Measurements from ENCODE around the gene NASP. TPM values are rescaled to one million over a fixed set of nuclear protein-coding genes. Genes with fewer than 3 reads are reported as not detected.

NASP gene
- total and polyA plus RNA-seq, 2 of the 13 experiments (the other 11 are each of a cell fraction or from before 2014, with no cell fraction given) = 132 to 256 TPM

DNA sequence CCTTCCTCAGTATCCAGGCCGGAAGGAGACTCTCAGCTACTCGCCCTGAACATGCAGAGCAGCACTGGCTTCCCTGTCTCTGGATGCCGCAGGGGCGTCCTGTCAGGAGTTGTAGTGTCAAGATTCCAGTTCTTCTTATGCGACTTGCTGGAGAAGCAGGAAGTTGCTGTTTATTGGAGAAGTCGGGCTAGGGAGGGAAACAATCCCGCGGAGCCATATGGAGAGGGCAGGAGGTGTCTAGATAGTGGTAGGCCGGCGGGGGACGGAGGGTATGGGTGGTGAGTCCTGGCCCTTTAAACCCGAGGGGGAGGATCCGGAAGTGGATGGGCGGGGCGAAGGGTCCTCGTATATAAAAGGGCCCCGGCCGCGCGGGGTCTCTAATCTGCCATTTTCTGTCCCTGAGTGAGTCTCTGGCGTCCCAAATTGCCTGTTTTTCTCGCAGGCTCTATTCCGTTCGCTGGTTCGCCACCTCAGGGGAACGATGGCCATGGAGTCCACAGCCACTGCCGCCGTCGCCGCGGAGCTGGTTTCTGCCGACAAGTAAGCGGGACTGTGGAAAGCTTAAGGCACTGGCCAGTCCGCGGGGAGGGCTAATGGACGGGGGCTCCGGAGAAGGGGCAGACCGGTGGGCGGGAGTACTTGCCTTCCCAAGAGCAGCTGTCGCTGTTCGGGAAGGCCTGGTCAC, at the start of gene NASP (continued):
- TF ChIP-seq, protein P1, sequence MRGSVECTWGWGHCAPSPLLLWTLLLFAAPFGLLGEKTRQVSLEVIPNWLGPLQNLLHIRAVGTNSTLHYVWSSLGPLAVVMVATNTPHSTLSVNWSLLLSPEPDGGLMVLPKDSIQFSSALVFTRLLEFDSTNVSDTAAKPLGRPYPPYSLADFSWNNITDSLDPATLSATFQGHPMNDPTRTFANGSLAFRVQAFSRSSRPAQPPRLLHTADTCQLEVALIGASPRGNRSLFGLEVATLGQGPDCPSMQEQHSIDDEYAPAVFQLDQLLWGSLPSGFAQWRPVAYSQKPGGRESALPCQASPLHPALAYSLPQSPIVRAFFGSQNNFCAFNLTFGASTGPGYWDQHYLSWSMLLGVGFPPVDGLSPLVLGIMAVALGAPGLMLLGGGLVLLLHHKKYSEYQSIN (CRISPR knock-in tag; IDR thresholded peaks at IDR 0.05; ENCODE audit: borderline replicate concordance) = no peak
- TF ChIP-seq, protein P2, sequence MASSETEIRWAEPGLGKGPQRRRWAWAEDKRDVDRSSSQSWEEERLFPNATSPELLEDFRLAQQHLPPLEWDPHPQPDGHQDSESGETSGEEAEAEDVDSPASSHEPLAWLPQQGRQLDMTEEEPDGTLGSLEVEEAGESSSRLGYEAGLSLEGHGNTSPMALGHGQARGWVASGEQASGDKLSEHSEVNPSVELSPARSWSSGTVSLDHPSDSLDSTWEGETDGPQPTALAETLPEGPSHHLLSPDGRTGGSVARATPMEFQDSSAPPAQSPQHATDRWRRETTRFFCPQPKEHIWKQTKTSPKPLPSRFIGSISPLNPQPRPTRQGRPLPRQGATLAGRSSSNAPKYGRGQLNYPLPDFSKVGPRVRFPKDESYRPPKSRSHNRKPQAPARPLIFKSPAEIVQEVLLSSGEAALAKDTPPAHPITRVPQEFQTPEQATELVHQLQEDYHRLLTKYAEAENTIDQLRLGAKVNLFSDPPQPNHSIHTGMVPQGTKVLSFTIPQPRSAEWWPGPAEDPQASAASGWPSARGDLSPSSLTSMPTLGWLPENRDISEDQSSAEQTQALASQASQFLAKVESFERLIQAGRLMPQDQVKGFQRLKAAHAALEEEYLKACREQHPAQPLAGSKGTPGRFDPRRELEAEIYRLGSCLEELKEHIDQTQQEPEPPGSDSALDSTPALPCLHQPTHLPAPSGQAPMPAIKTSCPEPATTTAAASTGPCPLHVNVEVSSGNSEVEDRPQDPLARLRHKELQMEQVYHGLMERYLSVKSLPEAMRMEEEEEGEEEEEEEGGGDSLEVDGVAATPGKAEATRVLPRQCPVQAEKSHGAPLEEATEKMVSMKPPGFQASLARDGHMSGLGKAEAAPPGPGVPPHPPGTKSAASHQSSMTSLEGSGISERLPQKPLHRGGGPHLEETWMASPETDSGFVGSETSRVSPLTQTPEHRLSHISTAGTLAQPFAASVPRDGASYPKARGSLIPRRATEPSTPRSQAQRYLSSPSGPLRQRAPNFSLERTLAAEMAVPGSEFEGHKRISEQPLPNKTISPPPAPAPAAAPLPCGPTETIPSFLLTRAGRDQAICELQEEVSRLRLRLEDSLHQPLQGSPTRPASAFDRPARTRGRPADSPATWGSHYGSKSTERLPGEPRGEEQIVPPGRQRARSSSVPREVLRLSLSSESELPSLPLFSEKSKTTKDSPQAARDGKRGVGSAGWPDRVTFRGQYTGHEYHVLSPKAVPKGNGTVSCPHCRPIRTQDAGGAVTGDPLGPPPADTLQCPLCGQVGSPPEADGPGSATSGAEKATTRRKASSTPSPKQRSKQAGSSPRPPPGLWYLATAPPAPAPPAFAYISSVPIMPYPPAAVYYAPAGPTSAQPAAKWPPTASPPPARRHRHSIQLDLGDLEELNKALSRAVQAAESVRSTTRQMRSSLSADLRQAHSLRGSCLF (CRISPR knock-in tag; IDR thresholded peaks at IDR 0.05; ENCODE audit: borderline replicate concordance) = no peak
- TF ChIP-seq, protein P3, sequence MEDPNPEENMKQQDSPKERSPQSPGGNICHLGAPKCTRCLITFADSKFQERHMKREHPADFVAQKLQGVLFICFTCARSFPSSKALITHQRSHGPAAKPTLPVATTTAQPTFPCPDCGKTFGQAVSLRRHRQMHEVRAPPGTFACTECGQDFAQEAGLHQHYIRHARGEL (CRISPR knock-in tag; IDR thresholded peaks at IDR 0.05) = peak; percentile 16; the same call in 1 of the 2 replicates
- TF ChIP-seq, protein P4, sequence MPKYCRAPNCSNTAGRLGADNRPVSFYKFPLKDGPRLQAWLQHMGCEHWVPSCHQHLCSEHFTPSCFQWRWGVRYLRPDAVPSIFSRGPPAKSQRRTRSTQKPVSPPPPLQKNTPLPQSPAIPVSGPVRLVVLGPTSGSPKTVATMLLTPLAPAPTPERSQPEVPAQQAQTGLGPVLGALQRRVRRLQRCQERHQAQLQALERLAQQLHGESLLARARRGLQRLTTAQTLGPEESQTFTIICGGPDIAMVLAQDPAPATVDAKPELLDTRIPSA (CRISPR knock-in tag; IDR thresholded peaks at IDR 0.05; ENCODE audit: borderline replicate concordance) = peak; percentile 46; the same call in 1 of the 2 replicates
- no peak for TF ChIP-seq SP4 (CRISPR knock-in tag; IDR thresholded peaks at IDR 0.05)
- TF ChIP-seq ZNF776 (CRISPR knock-in tag; IDR thresholded peaks at IDR 0.05) = no peak; the same call in 1 of the 2 replicates
- TF ChIP-seq CBFB (CRISPR knock-in tag; IDR thresholded peaks at IDR 0.05) = no peak
- TF ChIP-seq ZNF232 (CRISPR knock-in tag; IDR thresholded peaks at IDR 0.05; ENCODE audit: borderline replicate concordance) = no peak
- TF ChIP-seq ZNF501 (CRISPR knock-in tag; IDR thresholded peaks at IDR 0.05) = peak; percentile 73
- 0 out of 2 replicates have a peak, but pooled peaks have one; percentile 58 for TF ChIP-seq BRD4 (CRISPR knock-in tag; IDR thresholded peaks at IDR 0.05)
- TF ChIP-seq, protein P5, sequence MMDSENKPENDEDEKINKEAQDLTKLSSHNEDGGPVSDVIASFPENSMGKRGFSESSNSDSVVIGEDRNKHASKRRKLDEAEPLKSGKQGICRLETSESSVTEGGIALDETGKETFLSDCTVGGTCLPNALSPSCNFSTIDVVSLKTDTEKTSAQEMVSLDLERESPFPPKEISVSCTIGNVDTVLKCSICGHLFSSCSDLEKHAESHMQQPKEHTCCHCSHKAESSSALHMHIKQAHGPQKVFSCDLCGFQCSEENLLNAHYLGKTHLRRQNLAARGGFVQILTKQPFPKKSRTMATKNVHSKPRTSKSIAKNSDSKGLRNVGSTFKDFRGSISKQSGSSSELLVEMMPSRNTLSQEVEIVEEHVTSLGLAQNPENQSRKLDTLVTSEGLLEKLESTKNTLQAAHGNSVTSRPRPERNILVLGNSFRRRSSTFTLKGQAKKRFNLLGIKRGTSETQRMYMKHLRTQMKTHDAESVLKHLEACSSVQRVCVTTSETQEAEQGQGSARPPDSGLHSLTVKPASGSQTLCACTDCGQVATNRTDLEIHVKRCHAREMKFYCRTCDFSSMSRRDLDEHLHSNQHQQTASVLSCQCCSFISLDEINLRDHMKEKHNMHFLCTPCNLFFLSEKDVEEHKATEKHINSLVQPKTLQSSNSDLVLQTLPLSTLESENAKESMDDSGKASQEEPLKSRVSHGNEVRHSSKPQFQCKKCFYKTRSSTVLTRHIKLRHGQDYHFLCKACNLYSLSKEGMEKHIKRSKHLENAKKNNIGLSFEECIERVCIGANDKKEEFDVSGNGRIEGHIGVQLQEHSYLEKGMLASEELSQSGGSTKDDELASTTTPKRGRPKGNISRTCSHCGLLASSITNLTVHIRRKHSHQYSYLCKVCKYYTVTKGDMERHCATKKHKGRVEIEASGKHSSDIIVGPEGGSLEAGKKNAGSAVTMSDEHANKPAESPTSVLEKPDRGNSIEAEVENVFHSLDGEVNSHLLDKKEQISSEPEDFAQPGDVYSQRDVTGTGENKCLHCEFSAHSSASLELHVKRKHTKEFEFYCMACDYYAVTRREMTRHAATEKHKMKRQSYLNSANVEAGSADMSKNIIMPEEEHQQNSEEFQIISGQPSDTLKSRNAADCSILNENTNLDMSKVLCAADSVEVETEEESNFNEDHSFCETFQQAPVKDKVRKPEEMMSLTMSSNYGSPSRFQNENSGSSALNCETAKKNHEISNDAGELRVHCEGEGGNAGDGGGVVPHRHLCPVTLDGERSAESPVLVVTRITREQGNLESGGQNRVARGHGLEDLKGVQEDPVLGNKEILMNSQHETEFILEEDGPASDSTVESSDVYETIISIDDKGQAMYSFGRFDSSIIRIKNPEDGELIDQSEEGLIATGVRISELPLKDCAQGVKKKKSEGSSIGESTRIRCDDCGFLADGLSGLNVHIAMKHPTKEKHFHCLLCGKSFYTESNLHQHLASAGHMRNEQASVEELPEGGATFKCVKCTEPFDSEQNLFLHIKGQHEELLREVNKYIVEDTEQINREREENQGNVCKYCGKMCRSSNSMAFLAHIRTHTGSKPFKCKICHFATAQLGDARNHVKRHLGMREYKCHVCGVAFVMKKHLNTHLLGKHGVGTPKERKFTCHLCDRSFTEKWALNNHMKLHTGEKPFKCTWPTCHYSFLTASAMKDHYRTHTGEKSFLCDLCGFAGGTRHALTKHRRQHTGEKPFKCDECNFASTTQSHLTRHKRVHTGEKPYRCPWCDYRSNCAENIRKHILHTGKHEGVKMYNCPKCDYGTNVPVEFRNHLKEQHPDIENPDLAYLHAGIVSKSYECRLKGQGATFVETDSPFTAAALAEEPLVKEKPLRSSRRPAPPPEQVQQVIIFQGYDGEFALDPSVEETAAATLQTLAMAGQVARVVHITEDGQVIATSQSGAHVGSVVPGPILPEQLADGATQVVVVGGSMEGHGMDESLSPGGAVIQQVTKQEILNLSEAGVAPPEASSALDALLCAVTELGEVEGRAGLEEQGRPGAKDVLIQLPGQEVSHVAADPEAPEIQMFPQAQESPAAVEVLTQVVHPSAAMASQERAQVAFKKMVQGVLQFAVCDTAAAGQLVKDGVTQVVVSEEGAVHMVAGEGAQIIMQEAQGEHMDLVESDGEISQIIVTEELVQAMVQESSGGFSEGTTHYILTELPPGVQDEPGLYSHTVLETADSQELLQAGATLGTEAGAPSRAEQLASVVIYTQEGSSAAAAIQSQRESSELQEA (CRISPR knock-in tag; IDR thresholded peaks at IDR 0.05; ENCODE audit: not compliant biosample characterization) = no peak
- peak; percentile 61; the same call in 1 of the 2 replicates for TF ChIP-seq CREM (IDR thresholded peaks at IDR 0.05)
- no peak for TF ChIP-seq CREM (CRISPR knock-in tag; IDR thresholded peaks at IDR 0.05)

All from HepG2 (cell line).